A549 (cell line): ENCODE results near the gene GSTO1. TPM values are rescaled to one million over a fixed set of nuclear protein-coding genes. Genes with fewer than 3 reads are reported as not detected.

Experiments used
- ATAC-seq, 2 experiments: fragments of 200-7000 bp in 1 of 2; fragments of >200 bp in 1 of 2; cut with Nextera tagmentation in 1 of 2; cut with Tn5 transposase in 1 of 2; 3 replicates each; pipeline versions ENCODE4 v1.8.0 to v1.9.1; 2018 to 2020; ENCODE audit warnings: mild to moderate bottlenecking in 1 of 2, moderate library complexity in 1 of 2
- CTCF ChIA-PET: fragments of 300-600 bp; sonication (Branson Sonifier 250); formaldehyde crosslinking; extraction: SDS; loops from one replicate; lab custom pipeline; 2021; ENCODE audit warnings: antibody characterized with exemption, inconsistent platforms; lab: Yijun Ruan, JAX
- POLR2A ChIA-PET: fragments of 350-600 bp; formaldehyde crosslinking; extraction: SDS; loops from one replicate; lab custom pipeline; 2021; ENCODE audit warnings: antibody characterized with exemption, inconsistent platforms; lab: Yijun Ruan, JAX
- DNase-seq, 2 experiments: peaks; one replicate each; pipeline versions ENCODE4 v3.0.0 to v3.0.0-alpha.2; 2011 to 2016; ENCODE audit warnings: low read depth in 1 of 2, low spot score in 1 of 2
- FAIRE-seq: peaks from 2 replicates; lab custom pipeline; 2011; peaks lifted over from hg19 to GRCh38; lab: Jason Lieb, UNC
- H3K27ac ChIP-seq, 2 experiments: fragments of >200 bp; sonication (Bioruptor Twin); formaldehyde crosslinking; 3 replicates each; pipeline ENCODE4 v1.5.1; 2016 to 2017
- H3K4me1 ChIP-seq: fragments of >200 bp; sonication (Bioruptor Twin); formaldehyde crosslinking; 3 replicates; pipeline ENCODE4 v1.6.1; 2016
- H3K4me2 ChIP-seq: fragments of >200 bp; sonication (Bioruptor Twin); formaldehyde crosslinking; 3 replicates; pipeline ENCODE4 v1.6.1; 2016
- H3K4me3 ChIP-seq: fragments of >200 bp; sonication (Bioruptor Twin); formaldehyde crosslinking; 3 replicates; pipeline ENCODE4 v1.5.1; 2016
- H3K9me3 ChIP-seq: fragments of >200 bp; sonication (Bioruptor Twin); formaldehyde crosslinking; 3 replicates; pipeline ENCODE4 v1.6.1; 2016
- EHMT2 ChIP-seq: fragments of 200-600 bp; sonication (generic); IDR thresholded peaks from 2 replicates; pipeline ENCODE4 v1.6.1; 2016; ENCODE audit warnings: antibody characterized with exemption, low read depth, mild to moderate bottlenecking, moderate library complexity
- GATA3 ChIP-seq: IDR thresholded peaks from 2 replicates; pipeline ENCODE4 v1.6.1; 2012; ENCODE audit warnings: borderline replicate concordance
- HOXA7 ChIP-seq: fragments of 250-450 bp; sonication (Bioruptor Pico); IDR thresholded peaks from 2 replicates; pipeline ENCODE4 v1.5.0; 2020; ENCODE audit warnings: mild to moderate bottlenecking, moderate library complexity
- HOXB13 ChIP-seq: fragments of 250-450 bp; sonication (Bioruptor Pico); IDR thresholded peaks from 2 replicates; pipeline ENCODE4 v1.5.0; 2020; ENCODE audit warnings: low read depth, mild to moderate bottlenecking, moderate library complexity
- HOXB5 ChIP-seq: fragments of 250-450 bp; sonication (Bioruptor Pico); IDR thresholded peaks from 2 replicates; pipeline ENCODE4 v1.5.0; 2020; ENCODE audit warnings: mild to moderate bottlenecking, moderate library complexity
- JUN ChIP-seq, 2 experiments: fragments of >200 bp; sonication (Bioruptor Twin); formaldehyde crosslinking; IDR thresholded peaks; 2 replicates in 1 of 2; 3 replicates in 1 of 2; pipeline ENCODE4 v1.6.1; 2016 to 2017
- KDM1A ChIP-seq: fragments of 200-600 bp; sonication (generic); IDR thresholded peaks from 2 replicates; pipeline ENCODE4 v1.6.1; 2016; ENCODE audit warnings: low read depth, mild to moderate bottlenecking
- KDM5A ChIP-seq: fragments of 200-600 bp; sonication (generic); IDR thresholded peaks from 2 replicates; pipeline ENCODE4 v1.6.1; 2016; ENCODE audit warnings: antibody characterized with exemption, mild to moderate bottlenecking
- MAZ ChIP-seq: fragments of 150-350 bp; IDR thresholded peaks from 2 replicates; pipeline ENCODE4 v1.6.1; 2014; ENCODE audit warnings: antibody characterized with exemption, low read depth, low read length, borderline replicate concordance
- PHF8 ChIP-seq: fragments of 200-600 bp; sonication (generic); IDR thresholded peaks from 2 replicates; pipeline ENCODE4 v1.6.1; 2016; ENCODE audit warnings: low read depth, mild to moderate bottlenecking, antibody characterized with exemption, moderate library complexity, borderline replicate concordance
- POLR2AphosphoS2 ChIP-seq: conservative IDR thresholded peaks from 2 replicates; pipeline ENCODE4 v1.6.1; 2012; ENCODE audit warnings: low read length, improper control_type of control experiment, inconsistent platforms
- RAD21 ChIP-seq, 2 experiments: fragments of >200 bp in 1 of 2; sonication (Bioruptor Twin) in 1 of 2; formaldehyde crosslinking in 1 of 2; IDR thresholded peaks in 1 of 2; conservative IDR thresholded peaks in 1 of 2; 2 replicates in 1 of 2; 3 replicates in 1 of 2; pipeline ENCODE4 v1.6.1; 2012 to 2018; ENCODE audit warnings: inconsistent platforms in 1 of 2
- RARB ChIP-seq: fragments of 250-450 bp; sonication (Bioruptor Pico); IDR thresholded peaks from 2 replicates; pipeline ENCODE4 v1.8.0; 2021; ENCODE audit warnings: mild to moderate bottlenecking, moderate library complexity
- SREBF2 ChIP-seq: fragments of 450-650 bp; IDR thresholded peaks from 2 replicates; pipeline ENCODE4 v1.6.1; 2014; ENCODE audit warnings: mild to moderate bottlenecking, moderate library complexity
- ZFP36 ChIP-seq: fragments of 450-650 bp; IDR thresholded peaks from 2 replicates; pipeline ENCODE4 v1.6.1; 2014; ENCODE audit warnings: borderline replicate concordance; ENCODE audit not compliant: partially characterized antibody
- WGBS: methylation state at CpG from one replicate; pipeline ENCODE4 v1.1.6; 2017; ENCODE audit errors: missing lambda C conversion rate; 5-methylcytosine and 5-hydroxymethylcytosine counted together
- polyA plus RNA-seq, 4 experiments: library from polyadenylated mRNA; depleted of rRNA in 3 of 4; stranded (reverse); fragments of >200 nt; fragmentation: RNase III in 1 of 4; extraction: RNeasy Plus Mini Kit Qiagen cat#74134 plus additional on column Dnase treatment in 1 of 4; gene quantifications; 2 replicates in 3 of 4; 3 replicates in 1 of 4; pipeline ENCODE4 v1.2.3, GENCODE V29; 2011 to 2017
- TF ChIP-seq, protein P1 (sequence below): fragments of 200-600 bp; sonication (generic); IDR thresholded peaks from 2 replicates; pipeline ENCODE4 v1.6.1; 2016; ENCODE audit warnings: antibody characterized with exemption, mild to moderate bottlenecking, moderate library complexity
- TF ChIP-seq, protein P2 (sequence below): fragments of >200 bp; sonication (Bioruptor Twin); formaldehyde crosslinking; IDR thresholded peaks from 2 replicates; pipeline ENCODE4 v1.6.1; 2016
- TF ChIP-seq, protein P3 (sequence below): fragments of 250-450 bp; sonication (Bioruptor Pico); IDR thresholded peaks from 2 replicates; pipeline ENCODE4 v1.5.0; 2021; ENCODE audit warnings: mild to moderate bottlenecking, moderate library complexity, borderline replicate concordance
- TF ChIP-seq, protein P4 (sequence below): fragments of >200 bp; sonication (Bioruptor Twin); formaldehyde crosslinking; IDR thresholded peaks from 3 replicates; pipeline ENCODE4 v1.6.1; 2016
- TF ChIP-seq, protein P5 (sequence below): IDR thresholded peaks from 2 replicates; pipeline ENCODE4 v1.6.1; 2012

GSTO1 gene
- polyA plus RNA-seq, 2 of the 4 experiments (the other 2 are of a cell fraction): 163 to 204 TPM

DNA sequence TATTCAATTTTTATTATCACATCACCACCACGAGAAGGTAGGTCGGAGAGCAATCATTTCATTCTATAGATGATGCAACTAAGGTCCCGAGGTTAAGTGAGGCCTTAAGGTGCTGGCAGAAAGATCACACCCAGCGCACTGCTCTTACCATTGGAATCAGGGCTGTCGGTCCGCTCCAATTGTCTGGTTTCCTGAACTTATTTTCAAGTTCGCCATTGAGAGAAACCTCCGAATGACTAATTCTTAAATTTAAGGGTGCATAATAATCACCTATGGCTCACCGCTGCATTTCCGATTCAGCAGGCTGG is 13.7 kb downstream of the GSTO1 start:
- ChIA-PET POLR2A (interaction anchor here (0.9 to 3.2 kb wide), 12 partner anchors 10 to 220 kb away, joined by 3 to 27 read pairs (median 4); partner anchors contain the start of genes CFAP58, GSTO1, ITPRIP and SFR1), CTCF (interaction anchor here (1.2 kb wide), 1 partner anchor 9 kb away, joined by 3 read pairs; no protein-coding TSS in a partner anchor)
- FAIRE-seq: no peak
- H3K4me2 ChIP-seq: peak overlapping the region; percentile 91
- H3K9me3 ChIP-seq: no peaks in the 10 kb centered on the region
- no peak for DNase-seq
- peak overlapping the region; percentile 82 to 91 for H3K27ac ChIP-seq
- ATAC-seq: peak; percentile 2; a peak in 3 of 6 replicates
- peaks cover 16% of the 10 kb centered on the region; the same call in 2 of the 3 replicates for H3K4me1 ChIP-seq
- peak overlapping the region; percentile 68 for H3K4me3 ChIP-seq
- TF ChIP-seq, protein P1, sequence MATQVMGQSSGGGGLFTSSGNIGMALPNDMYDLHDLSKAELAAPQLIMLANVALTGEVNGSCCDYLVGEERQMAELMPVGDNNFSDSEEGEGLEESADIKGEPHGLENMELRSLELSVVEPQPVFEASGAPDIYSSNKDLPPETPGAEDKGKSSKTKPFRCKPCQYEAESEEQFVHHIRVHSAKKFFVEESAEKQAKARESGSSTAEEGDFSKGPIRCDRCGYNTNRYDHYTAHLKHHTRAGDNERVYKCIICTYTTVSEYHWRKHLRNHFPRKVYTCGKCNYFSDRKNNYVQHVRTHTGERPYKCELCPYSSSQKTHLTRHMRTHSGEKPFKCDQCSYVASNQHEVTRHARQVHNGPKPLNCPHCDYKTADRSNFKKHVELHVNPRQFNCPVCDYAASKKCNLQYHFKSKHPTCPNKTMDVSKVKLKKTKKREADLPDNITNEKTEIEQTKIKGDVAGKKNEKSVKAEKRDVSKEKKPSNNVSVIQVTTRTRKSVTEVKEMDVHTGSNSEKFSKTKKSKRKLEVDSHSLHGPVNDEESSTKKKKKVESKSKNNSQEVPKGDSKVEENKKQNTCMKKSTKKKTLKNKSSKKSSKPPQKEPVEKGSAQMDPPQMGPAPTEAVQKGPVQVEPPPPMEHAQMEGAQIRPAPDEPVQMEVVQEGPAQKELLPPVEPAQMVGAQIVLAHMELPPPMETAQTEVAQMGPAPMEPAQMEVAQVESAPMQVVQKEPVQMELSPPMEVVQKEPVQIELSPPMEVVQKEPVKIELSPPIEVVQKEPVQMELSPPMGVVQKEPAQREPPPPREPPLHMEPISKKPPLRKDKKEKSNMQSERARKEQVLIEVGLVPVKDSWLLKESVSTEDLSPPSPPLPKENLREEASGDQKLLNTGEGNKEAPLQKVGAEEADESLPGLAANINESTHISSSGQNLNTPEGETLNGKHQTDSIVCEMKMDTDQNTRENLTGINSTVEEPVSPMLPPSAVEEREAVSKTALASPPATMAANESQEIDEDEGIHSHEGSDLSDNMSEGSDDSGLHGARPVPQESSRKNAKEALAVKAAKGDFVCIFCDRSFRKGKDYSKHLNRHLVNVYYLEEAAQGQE: no peak
- TF ChIP-seq KDM1A: no peak
- TF ChIP-seq PHF8: 0 out of 2 replicates have a peak, but pooled peaks have one; percentile 35
- no peak for TF ChIP-seq RARB (CRISPR knock-in tag)
- no peak for TF ChIP-seq GATA3
- no peak for TF ChIP-seq SREBF2
- no peak for TF ChIP-seq EHMT2
- TF ChIP-seq, protein P2, sequence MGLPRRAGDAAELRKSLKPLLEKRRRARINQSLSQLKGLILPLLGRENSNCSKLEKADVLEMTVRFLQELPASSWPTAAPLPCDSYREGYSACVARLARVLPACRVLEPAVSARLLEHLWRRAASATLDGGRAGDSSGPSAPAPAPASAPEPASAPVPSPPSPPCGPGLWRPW: no peak
- TF ChIP-seq, all 56 proteins: peak for 1
- WGBS: 3% methylated on average over 10 of the region's 10 CpGs

DNA sequence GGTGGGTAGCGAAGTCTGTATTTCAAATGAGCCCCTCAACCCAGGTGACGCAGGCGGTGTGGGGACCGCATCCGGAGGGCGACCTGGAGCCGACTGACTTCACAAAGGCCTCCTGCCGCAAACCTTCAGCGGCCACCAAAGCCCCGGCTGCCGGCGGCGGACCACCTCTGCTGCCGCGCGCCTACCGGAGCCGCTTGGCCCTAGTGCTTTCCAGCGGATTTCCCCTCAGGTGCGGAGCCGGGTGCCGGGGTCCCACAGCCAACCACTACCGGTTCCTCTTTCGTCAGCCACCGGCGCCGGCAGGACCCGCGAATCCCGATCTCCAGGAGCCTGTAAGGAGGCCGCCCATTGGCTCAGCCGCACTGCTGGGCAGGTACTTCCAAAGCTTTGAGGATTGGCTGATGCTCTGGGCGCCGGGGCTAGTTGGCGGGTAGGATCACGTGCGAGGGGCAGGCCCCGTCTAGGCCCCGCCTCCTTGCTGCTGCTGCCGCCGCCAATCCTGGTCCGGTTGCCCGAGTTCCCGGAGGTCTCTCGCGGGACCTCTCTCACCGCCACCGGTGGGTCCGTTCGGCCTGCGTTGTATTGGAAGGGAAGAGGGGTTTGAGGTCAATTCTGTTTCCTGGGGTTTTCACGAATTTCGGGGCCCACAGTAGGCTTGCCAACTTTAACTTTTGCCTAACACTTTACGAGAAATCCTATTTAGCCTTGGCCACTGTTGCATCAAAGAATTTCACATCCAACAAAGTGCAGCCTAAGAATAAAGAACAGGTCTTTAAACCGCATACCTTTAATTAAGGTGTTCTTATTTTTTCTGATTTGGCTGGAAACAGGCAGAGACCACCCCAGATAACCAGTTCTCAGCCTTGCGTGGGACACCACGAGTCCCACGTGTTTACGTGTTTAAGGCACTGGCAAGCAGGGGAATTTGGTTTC is 14.3 kb downstream of the GSTO1 start, which contains the start of gene GSTO2:
Gene GSTO2, plus strand, starts transcription at position 472 of the 933 bp plus-strand sequence. CDS start 5,732 bp downstream, outside the sequence.
- ChIA-PET CTCF (interaction anchor here (0.6 to 11.8 kb wide), 7 partner anchors 21 to 557 kb away, joined by 3 to 260 read pairs (median 3); partner anchors contain the start of genes CFAP58 and ITPRIP), POLR2A (interaction anchor here (0.6 to 3.2 kb wide), 14 partner anchors 9 to 220 kb away, joined by 3 to 27 read pairs (median 4); partner anchors contain the start of genes CFAP58, GSTO1, ITPRIP and SFR1)
- peak; percentile 39 for FAIRE-seq
- Histone ChIP-seq H3K4me2 (peak within 1 kb of the TSS; percentile 91), H3K9me3 (no peaks in the 10 kb centered on the region), H3K27ac (peak within 1 kb of the TSS; percentile 83 to 91), H3K4me3 (peak within 1 kb of the TSS; percentile 68), H3K4me1 (peaks cover 13% of the 10 kb centered on the region; the same call in 2 of the 3 replicates)
- ATAC-seq: peak; percentile 99 to 100
- DNase-seq: peak; percentile 99 to 100
- 10% methylated on average over 33 of the region's 59 CpGs for WGBS
- TF ChIP-seq KDM5A (peak; percentile 61; the same call in 1 of the 2 replicates), PHF8 (peak; percentile 95), RAD21 (conservative IDR thresholded peaks at IDR 0.05 in 1 of 2, IDR thresholded peaks at IDR 0.05 in 1 of 2) (no peak), HOXB13 (0 out of 2 replicates have a peak, but pooled peaks have one; percentile 28), JUN (IDR thresholded peaks at IDR 0.05) (peak; percentile 51 to 74; a peak in 3 of 5 replicates), HOXB5 (CRISPR knock-in tag) (peak; percentile 42; the same call in 1 of the 2 replicates), MAZ (no peak), HOXA7 (CRISPR knock-in tag) (peak; percentile 66), ZFP36 (no peak), GATA3 (peak; percentile 5; the same call in 1 of the 2 replicates), POLR2AphosphoS2 (0 out of 2 replicates have a peak, but pooled peaks have one; percentile 81)
- TF ChIP-seq, protein P3, sequence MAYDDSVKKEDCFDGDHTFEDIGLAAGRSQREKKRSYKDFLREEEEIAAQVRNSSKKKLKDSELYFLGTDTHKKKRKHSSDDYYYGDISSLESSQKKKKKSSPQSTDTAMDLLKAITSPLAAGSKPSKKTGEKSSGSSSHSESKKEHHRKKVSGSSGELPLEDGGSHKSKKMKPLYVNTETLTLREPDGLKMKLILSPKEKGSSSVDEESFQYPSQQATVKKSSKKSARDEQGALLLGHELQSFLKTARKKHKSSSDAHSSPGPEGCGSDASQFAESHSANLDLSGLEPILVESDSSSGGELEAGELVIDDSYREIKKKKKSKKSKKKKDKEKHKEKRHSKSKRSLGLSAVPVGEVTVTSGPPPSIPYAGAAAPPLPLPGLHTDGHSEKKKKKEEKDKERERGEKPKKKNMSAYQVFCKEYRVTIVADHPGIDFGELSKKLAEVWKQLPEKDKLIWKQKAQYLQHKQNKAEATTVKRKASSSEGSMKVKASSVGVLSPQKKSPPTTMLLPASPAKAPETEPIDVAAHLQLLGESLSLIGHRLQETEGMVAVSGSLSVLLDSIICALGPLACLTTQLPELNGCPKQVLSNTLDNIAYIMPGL: peak; percentile 58; the same call in 1 of the 2 replicates
- TF ChIP-seq, protein P4, sequence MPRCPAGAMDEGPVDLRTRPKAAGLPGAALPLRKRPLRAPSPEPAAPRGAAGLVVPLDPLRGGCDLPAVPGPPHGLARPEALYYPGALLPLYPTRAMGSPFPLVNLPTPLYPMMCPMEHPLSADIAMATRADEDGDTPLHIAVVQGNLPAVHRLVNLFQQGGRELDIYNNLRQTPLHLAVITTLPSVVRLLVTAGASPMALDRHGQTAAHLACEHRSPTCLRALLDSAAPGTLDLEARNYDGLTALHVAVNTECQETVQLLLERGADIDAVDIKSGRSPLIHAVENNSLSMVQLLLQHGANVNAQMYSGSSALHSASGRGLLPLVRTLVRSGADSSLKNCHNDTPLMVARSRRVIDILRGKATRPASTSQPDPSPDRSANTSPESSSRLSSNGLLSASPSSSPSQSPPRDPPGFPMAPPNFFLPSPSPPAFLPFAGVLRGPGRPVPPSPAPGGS: peak; percentile 75
- TF ChIP-seq, protein P1: peak; percentile 87
- TF ChIP-seq, protein P5, sequence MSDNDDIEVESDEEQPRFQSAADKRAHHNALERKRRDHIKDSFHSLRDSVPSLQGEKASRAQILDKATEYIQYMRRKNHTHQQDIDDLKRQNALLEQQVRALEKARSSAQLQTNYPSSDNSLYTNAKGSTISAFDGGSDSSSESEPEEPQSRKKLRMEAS: peak; percentile 56; the same call in 1 of the 2 replicates
